Osteocyte (in vitro differentiated cells): ENCODE data around the gene ARMC2. TPM values are rescaled to one million over a fixed set of nuclear protein-coding genes. Genes with fewer than 3 reads are reported as not detected.

ENCODE experiments used
- DNase-seq: peaks from one replicate; pipeline ENCODE4 v3.0.0; 2021; ENCODE audit warnings: mixed read lengths; ENCODE audit not compliant: unreplicated experiment; ENCODE audit errors: extremely low spot score
- H3K27ac Mint-ChIP-seq: one replicate; pipeline ENCODE4 v1.8.0; 2021; ENCODE audit warnings: mild to moderate bottlenecking, mixed read lengths; ENCODE audit not compliant: unreplicated experiment
- H3K27me3 Mint-ChIP-seq: one replicate; pipeline ENCODE4 v1.8.0; 2021; ENCODE audit warnings: mixed read lengths; ENCODE audit not compliant: unreplicated experiment
- H3K36me3 Mint-ChIP-seq: one replicate; pipeline ENCODE4 v1.8.0; 2021; ENCODE audit warnings: mixed read lengths; ENCODE audit not compliant: unreplicated experiment
- H3K4me1 Mint-ChIP-seq: one replicate; pipeline ENCODE4 v1.8.0; 2021; ENCODE audit warnings: mixed read lengths; ENCODE audit not compliant: unreplicated experiment
- H3K4me3 Mint-ChIP-seq: one replicate; pipeline ENCODE4 v1.8.0; 2021; ENCODE audit warnings: mild to moderate bottlenecking, moderate library complexity, mixed read lengths; ENCODE audit not compliant: unreplicated experiment
- H3K9me3 Mint-ChIP-seq: one replicate; pipeline ENCODE4 v1.8.0; 2021; ENCODE audit warnings: mixed read lengths; ENCODE audit not compliant: unreplicated experiment
- total RNA-seq: library from RNA; stranded (reverse); gene quantifications from 2 replicates; pipeline ENCODE4 v1.2.1, GENCODE V29; 2021
- TF ChIP-seq, protein P1 (sequence below): fragments of 200-600 bp; sonication (generic); IDR thresholded peaks from 2 replicates; pipeline ENCODE4 v1.5.0; 2021; ENCODE audit warnings: antibody characterized with exemption, mild to moderate bottlenecking, moderate library complexity

ARMC2 gene
- total RNA-seq, 1 donor from 2014 or later = 8.3 TPM

- peaks cover 22% of the 10 kb centered on the region for H3K4me1 Mint-ChIP-seq
- H3K36me3 Mint-ChIP-seq = no peaks in the 10 kb centered on the region
- H3K9me3 Mint-ChIP-seq = no peaks in the 10 kb centered on the region
- DNase-seq = no peak
- TF ChIP-seq, protein P1, sequence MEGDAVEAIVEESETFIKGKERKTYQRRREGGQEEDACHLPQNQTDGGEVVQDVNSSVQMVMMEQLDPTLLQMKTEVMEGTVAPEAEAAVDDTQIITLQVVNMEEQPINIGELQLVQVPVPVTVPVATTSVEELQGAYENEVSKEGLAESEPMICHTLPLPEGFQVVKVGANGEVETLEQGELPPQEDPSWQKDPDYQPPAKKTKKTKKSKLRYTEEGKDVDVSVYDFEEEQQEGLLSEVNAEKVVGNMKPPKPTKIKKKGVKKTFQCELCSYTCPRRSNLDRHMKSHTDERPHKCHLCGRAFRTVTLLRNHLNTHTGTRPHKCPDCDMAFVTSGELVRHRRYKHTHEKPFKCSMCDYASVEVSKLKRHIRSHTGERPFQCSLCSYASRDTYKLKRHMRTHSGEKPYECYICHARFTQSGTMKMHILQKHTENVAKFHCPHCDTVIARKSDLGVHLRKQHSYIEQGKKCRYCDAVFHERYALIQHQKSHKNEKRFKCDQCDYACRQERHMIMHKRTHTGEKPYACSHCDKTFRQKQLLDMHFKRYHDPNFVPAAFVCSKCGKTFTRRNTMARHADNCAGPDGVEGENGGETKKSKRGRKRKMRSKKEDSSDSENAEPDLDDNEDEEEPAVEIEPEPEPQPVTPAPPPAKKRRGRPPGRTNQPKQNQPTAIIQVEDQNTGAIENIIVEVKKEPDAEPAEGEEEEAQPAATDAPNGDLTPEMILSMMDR = no peak
- H3K27me3 Mint-ChIP-seq = no peaks in the 10 kb centered on the region
- peak overlapping the region; percentile 95 for H3K27ac Mint-ChIP-seq
- no peak overlapping the region for H3K4me3 Mint-ChIP-seq
These were observed 47.3 kb downstream of the ARMC2 start for GRCh38 chr6:108895571-108895970.

DNA sequence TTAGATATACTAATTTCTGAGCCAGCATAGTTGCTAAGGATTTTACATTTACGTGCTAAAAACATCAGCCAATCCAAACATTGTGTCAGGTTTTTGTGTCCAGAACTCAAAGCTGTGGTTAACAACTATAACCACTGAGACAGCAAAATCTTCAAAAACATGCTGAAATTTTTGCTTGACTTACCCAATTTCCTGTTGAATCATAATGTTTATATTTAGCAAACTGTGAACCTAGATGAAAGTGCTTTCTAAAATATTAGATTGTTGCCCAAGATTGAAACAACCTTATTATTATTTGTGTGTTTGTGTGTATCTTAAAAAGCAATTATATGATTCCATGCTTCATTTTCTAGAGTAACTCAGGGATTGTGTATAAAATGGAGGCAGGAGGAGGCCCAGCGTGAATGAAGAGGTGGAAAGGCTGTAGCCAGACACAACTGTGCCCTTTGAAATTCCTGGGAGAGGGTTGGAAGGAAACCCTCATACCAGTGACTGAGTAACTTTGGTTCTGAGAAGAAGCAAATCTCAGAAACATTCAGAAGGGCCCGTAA, 48.0 kb downstream of the ARMC2 start:
- no peak for DNase-seq
- Mint-ChIP-seq H3K4me3 (no peak overlapping the region), H3K27me3 (no peaks in the 10 kb centered on the region), H3K4me1 (peaks cover 22% of the 10 kb centered on the region), H3K27ac (peak overlapping the region; percentile 95), H3K36me3 (no peaks in the 10 kb centered on the region), H3K9me3 (no peaks in the 10 kb centered on the region)
- TF ChIP-seq, protein P1 = no peak

DNA sequence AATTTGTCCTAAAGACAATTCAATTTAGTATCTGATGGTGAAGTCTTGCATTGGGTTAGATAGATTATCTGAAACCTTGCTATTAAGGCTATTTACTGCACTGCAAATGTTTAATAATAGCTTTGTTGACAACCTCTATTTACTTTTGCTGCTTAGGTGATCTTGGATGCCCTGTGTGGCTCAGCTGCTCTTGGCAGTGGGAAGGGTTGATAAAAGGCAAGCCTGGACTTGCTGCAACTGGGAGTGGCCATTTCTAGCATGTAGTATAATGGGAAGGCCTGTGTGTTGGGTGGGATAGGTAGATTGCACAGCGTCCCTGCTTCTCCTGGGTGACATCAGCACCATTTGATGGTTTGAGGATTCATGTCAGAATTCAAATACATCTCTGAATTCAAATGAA, 49.1 kb downstream of the ARMC2 start:
- DNase-seq = no peak
- peak overlapping the region; percentile 17 for H3K27ac Mint-ChIP-seq
- no peaks in the 10 kb centered on the region for H3K27me3 Mint-ChIP-seq
- no peak overlapping the region for H3K4me3 Mint-ChIP-seq
- H3K4me1 Mint-ChIP-seq = peaks cover 27% of the 10 kb centered on the region
- H3K36me3 Mint-ChIP-seq = no peaks in the 10 kb centered on the region
- H3K9me3 Mint-ChIP-seq = no peaks in the 10 kb centered on the region
- TF ChIP-seq, protein P1 = no peak

GRCh38 chr6:108902382-108902792, 54.2 kb downstream of the ARMC2 start:
- DNase-seq = no peak
- Mint-ChIP-seq H3K9me3 (no peaks in the 10 kb centered on the region), H3K27me3 (no peaks in the 10 kb centered on the region), H3K4me3 (no peak overlapping the region), H3K27ac (peak overlapping the region; percentile 38), H3K36me3 (no peaks in the 10 kb centered on the region), H3K4me1 (peaks cover 10% of the 10 kb centered on the region)
- TF ChIP-seq, protein P1 = no peak

- no peak overlapping the region for H3K27ac Mint-ChIP-seq
- peaks cover 10% of the 10 kb centered on the region for H3K4me1 Mint-ChIP-seq
- no peaks in the 10 kb centered on the region for H3K27me3 Mint-ChIP-seq
- no peak for DNase-seq
- no peak overlapping the region for H3K4me3 Mint-ChIP-seq
- H3K36me3 Mint-ChIP-seq = no peaks in the 10 kb centered on the region
- H3K9me3 Mint-ChIP-seq = no peaks in the 10 kb centered on the region
- TF ChIP-seq, protein P1 = no peak
These were observed 55.6 kb downstream of the ARMC2 start for GRCh38 chr6:108903796-108904195.
